ENCODE data around the gene SLC38A1.

Gene SLC38A1

GRCh38 chr12:46234000-46234399, 34.8 kb downstream of the SLC38A1 start:
- DNase-seq = no peak

GRCh38 chr12:46233423-46233822, 35.4 kb downstream of the SLC38A1 start:
- DNase-seq = no peak

- no peak for DNase-seq
These were observed 37.9 kb downstream of the SLC38A1 start for GRCh38 chr12:46230983-46231382.

DNA sequence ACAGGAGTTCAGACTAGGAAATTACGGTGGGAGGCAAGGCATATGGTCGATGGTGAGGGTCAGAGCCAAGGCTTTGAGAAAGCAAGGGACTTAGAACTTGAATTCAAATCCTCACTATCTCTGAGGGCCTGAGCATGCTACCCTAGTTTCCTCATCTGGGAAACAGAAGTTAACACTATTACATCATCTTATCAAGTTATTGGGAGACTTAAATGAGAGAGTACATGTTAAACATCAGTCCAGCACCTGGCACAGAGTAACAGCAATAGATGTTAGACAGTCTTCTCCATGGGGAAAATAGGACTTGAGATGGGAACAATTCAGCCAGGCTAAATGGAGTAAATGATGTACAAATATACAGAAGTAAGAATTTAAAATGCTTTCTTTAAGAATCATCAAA, 38.5 kb downstream of the SLC38A1 start:
- DNase-seq = no peak

DNA sequence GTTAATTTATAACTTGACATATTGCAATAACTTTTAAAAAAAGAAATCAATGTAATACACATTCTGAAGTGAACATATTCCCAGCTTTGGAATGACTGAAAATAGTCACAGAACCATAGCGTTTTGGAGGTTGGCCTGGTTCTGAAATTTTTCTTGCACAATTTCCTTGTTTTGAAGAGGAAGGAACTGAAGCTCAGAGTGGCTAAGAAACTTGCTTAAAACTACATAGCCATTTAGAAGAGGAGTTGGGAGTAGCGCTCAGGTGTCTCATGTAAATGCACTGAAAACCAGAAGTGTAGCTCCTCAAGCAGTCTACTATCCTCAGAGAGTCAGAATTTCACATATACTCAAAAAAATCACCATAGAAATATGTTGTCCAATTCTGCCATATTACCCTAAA, 41.2 kb downstream of the SLC38A1 start:
- DNase-seq = no peak

GRCh38 chr12:46224386-46224785, 44.5 kb downstream of the SLC38A1 start:
- peak in 9 of 58 donors; percentile 16 to 51 (median 20) for DNase-seq

DNA sequence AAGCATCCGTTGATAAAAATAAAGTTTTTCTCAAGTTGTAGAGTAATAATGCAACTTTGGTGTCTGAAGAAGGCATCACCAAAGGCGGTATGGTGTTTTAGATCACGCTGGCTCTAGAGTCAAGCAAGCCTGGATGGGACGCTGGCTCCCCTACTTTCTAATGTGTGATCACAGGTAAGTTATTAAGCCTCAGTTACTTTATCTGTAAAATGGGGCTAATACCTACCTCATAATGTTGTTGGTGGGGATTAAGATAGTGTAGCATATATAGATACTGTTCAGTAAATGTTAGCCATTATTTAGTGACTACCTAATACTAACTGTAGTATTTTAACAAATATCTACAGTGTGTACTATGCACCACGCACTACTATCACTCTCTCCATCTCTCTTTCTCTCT, 45.8 kb downstream of the SLC38A1 start:
- no peak for DNase-seq

DNA sequence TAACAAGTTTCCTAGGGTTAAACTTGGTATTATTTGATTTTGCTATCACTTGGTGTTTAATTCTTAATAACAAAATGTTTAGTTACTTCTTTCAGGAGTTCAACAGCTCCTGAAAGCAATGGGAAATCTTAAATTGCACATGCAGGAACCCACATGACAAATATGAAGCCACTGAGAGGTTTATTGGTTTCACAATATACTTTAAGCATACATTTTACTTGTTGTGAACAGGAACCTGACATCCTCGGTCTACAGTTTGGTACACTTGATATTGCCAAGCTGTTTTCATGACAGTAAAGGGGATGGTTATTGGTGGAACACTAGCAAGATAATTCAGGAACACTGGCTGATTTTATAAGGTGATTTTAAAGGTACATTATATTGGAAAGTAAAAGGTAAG, 46.2 kb downstream of the SLC38A1 start:
- no peak for DNase-seq

- no peak for DNase-seq
These were observed 47.4 kb downstream of the SLC38A1 start for GRCh38 chr12:46221255-46222128.

GRCh38 chr12:46219877-46220655, 48.8 kb downstream of the SLC38A1 start:
- peak in 6 of 58 donors; percentile 3 to 26 (median 11) for DNase-seq

DNA sequence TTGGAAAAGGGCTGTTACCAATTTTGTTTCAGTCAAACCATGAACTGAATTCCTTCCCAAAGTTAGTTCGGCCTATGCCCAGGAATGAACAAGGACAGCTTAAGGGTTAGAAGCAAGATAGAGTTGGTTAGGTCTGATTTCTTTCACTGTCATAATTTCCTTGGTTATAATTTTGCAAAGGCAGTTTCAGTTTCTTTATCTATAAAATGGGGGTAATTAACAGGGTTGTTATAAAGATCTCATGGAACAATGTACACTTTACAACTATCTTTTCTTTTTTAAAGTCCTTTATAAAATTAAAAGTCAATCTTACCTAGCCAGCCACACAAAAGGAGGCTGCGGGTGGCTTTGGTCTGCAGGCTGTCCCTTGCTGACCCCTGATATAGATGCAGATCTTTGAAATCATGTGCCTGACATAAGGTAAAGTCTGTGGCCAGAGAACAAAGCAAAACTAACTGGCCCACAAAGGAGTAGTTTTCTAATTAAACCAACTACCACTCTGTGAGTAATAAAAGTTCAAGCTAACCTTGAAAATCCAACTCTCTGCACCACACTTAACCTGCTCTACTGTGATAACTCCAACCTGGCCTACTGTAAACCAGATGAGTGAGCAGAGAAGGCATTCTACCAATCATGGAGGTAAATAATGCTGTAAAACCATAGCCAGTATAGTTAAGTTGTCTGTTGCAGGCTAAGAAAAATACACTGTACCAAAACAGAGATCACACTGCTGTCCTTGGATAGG, 49.5 kb downstream of the SLC38A1 start:
- no peak for DNase-seq

- no peak for DNase-seq
These were observed 50.3 kb downstream of the SLC38A1 start for GRCh38 chr12:46218322-46219095.

DNA sequence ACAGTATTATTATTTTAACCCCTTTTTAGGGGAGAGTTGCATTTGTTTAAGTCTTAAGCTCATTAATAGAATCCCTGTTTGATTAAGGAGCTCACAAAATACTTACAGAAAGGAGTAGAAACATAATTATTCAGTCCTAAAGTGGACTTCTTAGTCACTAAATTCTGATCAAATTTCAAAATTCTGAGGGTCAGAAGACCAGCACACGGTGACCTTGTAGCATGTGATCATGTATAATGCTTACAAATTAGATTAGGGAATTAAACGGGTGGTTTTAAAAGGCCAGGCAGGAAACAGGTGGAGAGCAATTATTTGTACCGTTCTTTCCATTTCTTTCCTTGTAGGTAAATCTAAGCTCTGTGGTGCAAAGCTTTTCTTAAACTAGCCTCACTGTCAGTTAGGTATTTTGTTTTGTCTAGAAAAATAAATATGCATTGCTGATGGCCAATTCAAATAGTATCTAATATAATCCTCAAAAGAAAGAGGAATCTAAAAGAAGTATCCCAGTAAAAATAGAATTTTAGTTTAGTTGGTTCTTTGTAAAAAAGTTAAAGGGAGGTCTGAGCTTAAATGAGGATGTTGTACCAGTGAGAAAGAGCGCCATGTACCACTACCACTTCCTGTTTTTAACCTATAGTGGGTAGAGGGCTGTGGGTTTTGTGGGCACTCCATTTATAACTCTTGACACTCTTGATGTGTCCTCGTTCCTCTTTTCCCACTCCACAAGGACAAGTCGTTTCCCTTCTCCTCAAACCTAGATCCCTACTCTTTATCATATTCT, 51.1 kb downstream of the SLC38A1 start:
- peak in 6 of 58 donors; percentile 2 to 41 (median 6) for DNase-seq

DNA sequence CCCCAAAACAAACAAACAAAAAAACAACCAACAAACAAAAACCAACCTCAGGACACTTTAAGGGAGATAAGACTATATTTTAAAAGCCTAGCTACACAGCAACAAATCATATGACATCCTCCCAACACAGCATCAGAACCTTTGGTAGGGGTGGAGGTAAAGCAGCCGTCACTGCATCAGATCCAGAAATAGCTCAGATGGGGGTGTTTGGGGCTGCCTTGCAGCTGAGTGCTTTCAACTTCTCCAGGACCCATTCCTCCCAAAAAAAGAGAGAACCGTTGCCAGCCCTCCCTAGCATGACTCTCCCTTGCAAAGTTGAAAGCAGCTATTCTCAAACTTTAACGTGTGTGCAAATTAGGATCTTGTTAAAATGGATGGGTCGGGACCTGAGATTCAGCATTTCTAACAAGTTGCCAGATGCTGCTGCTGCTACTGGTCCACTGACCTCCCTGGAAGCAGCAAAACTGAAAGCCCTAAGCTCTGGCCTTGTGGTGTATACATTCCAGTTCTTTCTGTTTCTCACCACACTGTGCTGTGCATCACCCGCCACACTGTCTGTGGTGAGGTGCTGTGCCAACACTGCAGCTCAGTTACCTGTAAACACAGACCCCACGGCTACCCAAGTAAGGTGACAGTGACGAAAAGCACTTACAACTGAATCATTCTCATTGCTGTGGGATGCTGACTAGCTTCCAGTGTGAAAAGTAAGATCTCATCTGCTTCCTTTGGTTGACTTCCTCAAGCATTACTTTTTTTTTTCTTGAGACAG, 54.0 kb downstream of the SLC38A1 start:
- no peak for DNase-seq

DNA sequence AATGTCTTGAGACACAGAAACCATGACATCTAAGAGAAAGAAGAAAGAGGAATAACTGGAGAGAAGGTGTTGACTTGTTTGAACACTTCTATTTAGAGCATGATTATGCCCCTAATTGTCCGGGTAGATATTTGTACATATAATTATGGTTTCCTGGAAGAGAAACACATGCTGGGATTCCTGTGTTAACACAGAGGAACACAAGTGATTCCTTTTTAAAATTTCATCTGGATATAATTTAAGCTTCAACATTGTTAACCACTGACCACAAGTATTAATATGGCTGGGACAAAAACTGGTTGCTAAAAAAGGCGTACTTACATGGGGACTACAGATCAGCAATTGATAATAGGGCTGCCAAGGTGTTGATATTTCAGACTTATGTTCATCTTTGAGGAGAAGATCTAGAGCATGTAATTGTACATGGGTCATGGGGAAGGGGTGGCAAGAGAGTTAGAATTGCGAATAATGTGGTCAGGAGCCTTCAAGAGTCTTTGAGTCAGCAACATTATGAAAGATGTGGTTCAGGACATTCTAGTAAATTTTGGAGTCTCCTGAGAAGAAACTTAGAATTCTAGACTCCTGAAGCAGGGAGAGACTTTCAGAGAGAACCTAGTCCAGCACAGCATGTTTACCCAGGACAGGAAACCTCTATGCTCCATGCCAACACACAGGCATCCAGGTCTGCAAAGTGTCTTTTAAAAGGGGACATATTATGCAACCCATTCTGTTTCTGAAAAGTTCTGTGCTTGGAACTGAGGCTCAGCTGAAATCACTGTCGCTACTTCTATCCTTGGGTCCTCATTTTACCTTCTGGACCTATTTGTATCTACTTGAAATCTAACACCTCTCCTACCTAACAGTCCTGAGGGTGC, 56.5 kb downstream of the SLC38A1 start:
- no peak for DNase-seq

- DNase-seq = no peak
These were observed 57.9 kb downstream of the SLC38A1 start for GRCh38 chr12:46210873-46211439.

DNA sequence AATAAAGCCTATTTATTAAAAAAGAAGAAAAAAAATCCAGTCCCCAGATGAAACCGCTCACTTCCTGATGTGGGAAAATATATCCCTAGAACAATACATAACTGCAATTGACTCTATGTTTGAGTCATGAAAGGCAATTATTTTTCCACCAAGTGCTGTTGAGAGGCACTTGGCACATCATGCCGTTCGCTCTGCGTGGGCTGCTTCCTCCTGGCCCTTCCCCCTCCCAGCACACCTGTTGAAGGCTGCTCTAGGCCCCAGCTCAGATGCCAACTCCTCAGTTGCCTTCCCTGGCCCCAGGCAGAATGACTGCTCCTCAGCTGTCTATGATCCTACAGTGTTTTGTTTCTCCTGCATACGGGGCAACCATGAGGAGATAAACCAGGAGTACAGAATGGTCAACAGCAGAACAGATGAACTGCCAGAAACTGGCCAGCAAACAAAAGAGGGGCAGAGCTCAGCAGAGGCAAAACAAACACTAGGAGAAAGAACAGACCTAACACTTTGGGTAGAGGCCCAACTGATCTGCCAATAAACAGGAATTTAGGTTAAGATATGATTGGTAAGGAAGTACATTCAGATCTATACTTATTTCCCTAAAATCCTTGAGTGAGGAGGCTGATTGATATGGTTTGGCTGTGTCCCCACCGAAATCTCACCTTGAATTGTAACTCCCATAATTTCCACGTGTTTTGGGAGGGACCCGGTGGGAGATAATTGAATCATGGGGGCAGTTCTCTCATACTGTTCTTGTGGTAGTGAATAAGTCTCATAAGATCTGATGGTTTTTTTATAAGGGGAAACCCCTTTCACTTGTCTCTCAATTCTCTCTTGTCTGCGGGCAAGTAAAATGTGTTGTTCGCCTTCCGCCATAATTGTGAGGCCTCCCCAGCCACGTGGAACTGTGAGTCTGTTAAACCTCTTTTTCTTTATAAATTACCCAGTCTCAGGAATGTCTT, 58.6 kb downstream of the SLC38A1 start:
- DNase-seq = peak in 1 of 58 donors; percentile 7

Data from anterior cingulate cortex (tissue), 58 donors.